Neural cell (in vitro differentiated cells): ENCODE measurements around the gene PCDHB10.
"Not testable (repeated sequence)": the region's sequence is repeated elsewhere in the genome, so short reads cannot be mapped to it uniquely, and the experiment has no call there.

Experiments
- EZH2 ChIP-seq: fragments of 200-600, 300-800 bp; shearing (Covaris generic), sonication (generic); IDR thresholded peaks from 2 replicates; pipeline ENCODE4 v1.6.1; 2014; ENCODE audit warnings: antibody characterized with exemption, low read length, borderline replicate concordance, mild to moderate bottlenecking; ENCODE audit not compliant: insufficient read depth, poor library complexity, severe bottlenecking
- POLR2AphosphoS5 ChIP-seq: IDR thresholded peaks from 2 replicates; pipeline ENCODE4 v1.6.1; 2012
- RAD21 ChIP-seq: fragments of 450-650 bp; conservative IDR thresholded peaks from 2 replicates; pipeline ENCODE4 v1.6.1; 2014; ENCODE audit warnings: antibody characterized with exemption, mild to moderate bottlenecking, moderate library complexity
- SMC3 ChIP-seq: fragments of 450-650 bp; conservative IDR thresholded peaks from 2 replicates; pipeline ENCODE4 v1.6.1; 2014; ENCODE audit warnings: antibody characterized with exemption, mild to moderate bottlenecking, moderate library complexity; ENCODE audit not compliant: poor library complexity
- TF ChIP-seq, protein P1 (sequence below): fragments of 450-650 bp; IDR thresholded peaks from 2 replicates; pipeline ENCODE4 v1.5.1; 2014; ENCODE audit warnings: antibody characterized with exemption, mild to moderate bottlenecking, moderate library complexity; ENCODE audit not compliant: poor library complexity, severe bottlenecking

DNA sequence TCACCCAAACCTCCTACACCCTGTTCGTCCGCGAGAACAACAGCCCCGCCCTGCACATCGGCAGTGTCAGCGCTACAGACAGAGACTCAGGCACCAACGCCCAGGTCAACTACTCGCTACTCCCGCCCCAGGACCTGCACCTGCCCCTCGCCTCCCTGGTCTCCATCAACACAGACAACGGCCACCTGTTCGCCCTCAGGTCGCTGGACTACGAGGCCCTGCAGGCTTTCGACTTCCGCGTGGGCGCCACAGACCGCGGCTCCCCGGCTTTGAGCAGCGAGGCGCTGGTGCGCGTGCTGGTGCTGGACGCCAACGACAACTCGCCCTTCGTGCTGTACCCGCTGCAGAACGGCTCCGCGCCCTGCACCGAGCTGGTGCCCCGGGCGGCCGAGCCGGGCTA is 9.0 kb downstream of the PCDHB10 start:
- TF ChIP-seq RAD21, POLR2AphosphoS5, EZH2, SMC3: not testable (repeated sequence)
- TF ChIP-seq, protein P1, sequence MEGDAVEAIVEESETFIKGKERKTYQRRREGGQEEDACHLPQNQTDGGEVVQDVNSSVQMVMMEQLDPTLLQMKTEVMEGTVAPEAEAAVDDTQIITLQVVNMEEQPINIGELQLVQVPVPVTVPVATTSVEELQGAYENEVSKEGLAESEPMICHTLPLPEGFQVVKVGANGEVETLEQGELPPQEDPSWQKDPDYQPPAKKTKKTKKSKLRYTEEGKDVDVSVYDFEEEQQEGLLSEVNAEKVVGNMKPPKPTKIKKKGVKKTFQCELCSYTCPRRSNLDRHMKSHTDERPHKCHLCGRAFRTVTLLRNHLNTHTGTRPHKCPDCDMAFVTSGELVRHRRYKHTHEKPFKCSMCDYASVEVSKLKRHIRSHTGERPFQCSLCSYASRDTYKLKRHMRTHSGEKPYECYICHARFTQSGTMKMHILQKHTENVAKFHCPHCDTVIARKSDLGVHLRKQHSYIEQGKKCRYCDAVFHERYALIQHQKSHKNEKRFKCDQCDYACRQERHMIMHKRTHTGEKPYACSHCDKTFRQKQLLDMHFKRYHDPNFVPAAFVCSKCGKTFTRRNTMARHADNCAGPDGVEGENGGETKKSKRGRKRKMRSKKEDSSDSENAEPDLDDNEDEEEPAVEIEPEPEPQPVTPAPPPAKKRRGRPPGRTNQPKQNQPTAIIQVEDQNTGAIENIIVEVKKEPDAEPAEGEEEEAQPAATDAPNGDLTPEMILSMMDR = not testable (repeated sequence)
